ENCODE data around the gene NFASC. TPM values are rescaled to one million over a fixed set of nuclear protein-coding genes. Genes with fewer than 3 reads are reported as not detected.

The NFASC gene
- total and polyA plus RNA-seq, 2 experiments from 2014 or later, result 0.75 to 2.2 TPM

DNA sequence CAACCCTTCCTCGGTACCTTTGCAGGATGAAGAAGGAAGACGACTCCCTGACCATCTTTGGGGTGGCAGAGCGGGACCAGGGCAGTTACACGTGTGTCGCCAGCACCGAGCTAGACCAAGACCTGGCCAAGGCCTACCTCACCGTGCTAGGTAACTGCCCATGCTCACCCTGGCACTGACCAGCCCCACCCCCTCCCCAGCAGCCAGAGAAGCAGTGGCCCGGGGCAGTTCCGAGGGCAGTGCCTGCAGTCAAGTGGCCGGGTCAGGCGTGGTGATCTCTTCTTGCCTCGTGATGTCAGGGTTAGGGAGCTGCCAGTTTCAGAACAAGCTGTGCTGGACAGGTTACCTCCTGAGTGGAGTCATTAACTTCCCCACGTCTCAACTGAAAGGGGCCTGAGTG is 106.0 kb downstream of the NFASC start:
- no peak overlapping the region for H3K4me3 ChIP-seq
- H2AFZ ChIP-seq, result no peak overlapping the region
- H3K27ac ChIP-seq, result no peak overlapping the region
- 89% methylated on average over 12 of the region's 13 CpGs for WGBS (ENCODE audit: low lambda C conversion rate, missing lambda C conversion rate)
- no peaks in the 10 kb centered on the region for H3K9me3 ChIP-seq (ENCODE audit: low read depth)
- H3K79me2 ChIP-seq, result no peaks in the 10 kb centered on the region
- no peak overlapping the region for H3K4me2 ChIP-seq
- H3K27me3 ChIP-seq, result peaks cover 6% of the 10 kb centered on the region
- no peaks in the 10 kb centered on the region for H3K36me3 ChIP-seq (replicated peaks; ENCODE audit: insufficient read depth, low read depth)
- DNase-seq (ENCODE audit: low spot score), result no peak
- H3K9me2 ChIP-seq (replicated peaks; ENCODE audit: insufficient read depth), result no peaks in the 10 kb centered on the region
- TF ChIP-seq EZH2 (IDR thresholded peaks at IDR 0.05; ENCODE audit: borderline replicate concordance) (no peak), EZH2phosphoT487 (IDR thresholded peaks at IDR 0.05; ENCODE audit: low read depth, severe bottlenecking, unreplicated experiment) (no peak)
- TF ChIP-seq, protein P1, sequence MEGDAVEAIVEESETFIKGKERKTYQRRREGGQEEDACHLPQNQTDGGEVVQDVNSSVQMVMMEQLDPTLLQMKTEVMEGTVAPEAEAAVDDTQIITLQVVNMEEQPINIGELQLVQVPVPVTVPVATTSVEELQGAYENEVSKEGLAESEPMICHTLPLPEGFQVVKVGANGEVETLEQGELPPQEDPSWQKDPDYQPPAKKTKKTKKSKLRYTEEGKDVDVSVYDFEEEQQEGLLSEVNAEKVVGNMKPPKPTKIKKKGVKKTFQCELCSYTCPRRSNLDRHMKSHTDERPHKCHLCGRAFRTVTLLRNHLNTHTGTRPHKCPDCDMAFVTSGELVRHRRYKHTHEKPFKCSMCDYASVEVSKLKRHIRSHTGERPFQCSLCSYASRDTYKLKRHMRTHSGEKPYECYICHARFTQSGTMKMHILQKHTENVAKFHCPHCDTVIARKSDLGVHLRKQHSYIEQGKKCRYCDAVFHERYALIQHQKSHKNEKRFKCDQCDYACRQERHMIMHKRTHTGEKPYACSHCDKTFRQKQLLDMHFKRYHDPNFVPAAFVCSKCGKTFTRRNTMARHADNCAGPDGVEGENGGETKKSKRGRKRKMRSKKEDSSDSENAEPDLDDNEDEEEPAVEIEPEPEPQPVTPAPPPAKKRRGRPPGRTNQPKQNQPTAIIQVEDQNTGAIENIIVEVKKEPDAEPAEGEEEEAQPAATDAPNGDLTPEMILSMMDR (IDR thresholded peaks at IDR 0.05; ENCODE audit: poor library complexity), result no peak
- H4K20me1 ChIP-seq (ENCODE audit: insufficient read depth, poor library complexity, severe bottlenecking), result no peaks in the 10 kb centered on the region
- no peaks in the 10 kb centered on the region for H3K4me1 ChIP-seq (ENCODE audit: insufficient read depth)

- H3K27me3 ChIP-seq, result peaks cover 6% of the 10 kb centered on the region
- H3K36me3 ChIP-seq (replicated peaks; ENCODE audit: insufficient read depth, low read depth), result no peaks in the 10 kb centered on the region
- TF ChIP-seq EZH2phosphoT487 (IDR thresholded peaks at IDR 0.05; ENCODE audit: low read depth, severe bottlenecking, unreplicated experiment), result no peak
- no peak for TF ChIP-seq EZH2 (IDR thresholded peaks at IDR 0.05; ENCODE audit: borderline replicate concordance)
- TF ChIP-seq, protein P1 (IDR thresholded peaks at IDR 0.05; ENCODE audit: poor library complexity), result no peak
- no peaks in the 10 kb centered on the region for H4K20me1 ChIP-seq (ENCODE audit: insufficient read depth, poor library complexity, severe bottlenecking)
- 85% methylated on average over 8 of the region's 8 CpGs for whole genome bisulfite sequencing (ENCODE audit: low lambda C conversion rate, missing lambda C conversion rate)
- H2AFZ ChIP-seq, result no peak overlapping the region
- H3K27ac ChIP-seq, result no peak overlapping the region
- no peaks in the 10 kb centered on the region for H3K4me1 ChIP-seq (ENCODE audit: insufficient read depth)
- no peaks in the 10 kb centered on the region for H3K9me3 ChIP-seq (ENCODE audit: low read depth)
- no peaks in the 10 kb centered on the region for H3K9me2 ChIP-seq (replicated peaks; ENCODE audit: insufficient read depth)
- no peak overlapping the region for H3K4me2 ChIP-seq
- no peak for DNase-seq (ENCODE audit: low spot score)
- H3K4me3 ChIP-seq, result no peak overlapping the region
- no peaks in the 10 kb centered on the region for H3K79me2 ChIP-seq
These were observed 106.7 kb downstream of the NFASC start for GRCh38 chr1:204977318-204977717.

GRCh38 chr1:204978782-204979181 is 108.1 kb downstream of the NFASC start:
- Histone ChIP-seq H3K9me2 (replicated peaks; ENCODE audit: insufficient read depth) (no peaks in the 10 kb centered on the region), H3K9me3 (ENCODE audit: low read depth) (no peaks in the 10 kb centered on the region), H3K79me2 (no peaks in the 10 kb centered on the region), H4K20me1 (ENCODE audit: insufficient read depth, poor library complexity, severe bottlenecking) (no peaks in the 10 kb centered on the region), H3K4me2 (no peak overlapping the region), H3K4me1 (ENCODE audit: insufficient read depth) (no peaks in the 10 kb centered on the region), H3K36me3 (replicated peaks; ENCODE audit: insufficient read depth, low read depth) (no peaks in the 10 kb centered on the region), H2AFZ (no peak overlapping the region), H3K4me3 (no peak overlapping the region), H3K27ac (no peak overlapping the region), H3K27me3 (no peaks in the 10 kb centered on the region)
- WGBS (ENCODE audit: low lambda C conversion rate, missing lambda C conversion rate), result 89% methylated on average over 14 of the region's 14 CpGs
- TF ChIP-seq, protein P1 (IDR thresholded peaks at IDR 0.05; ENCODE audit: poor library complexity), result no peak
- TF ChIP-seq EZH2 (IDR thresholded peaks at IDR 0.05; ENCODE audit: borderline replicate concordance) (no peak), EZH2phosphoT487 (IDR thresholded peaks at IDR 0.05; ENCODE audit: low read depth, severe bottlenecking, unreplicated experiment) (no peak)
- DNase-seq (ENCODE audit: low spot score), result no peak

DNA sequence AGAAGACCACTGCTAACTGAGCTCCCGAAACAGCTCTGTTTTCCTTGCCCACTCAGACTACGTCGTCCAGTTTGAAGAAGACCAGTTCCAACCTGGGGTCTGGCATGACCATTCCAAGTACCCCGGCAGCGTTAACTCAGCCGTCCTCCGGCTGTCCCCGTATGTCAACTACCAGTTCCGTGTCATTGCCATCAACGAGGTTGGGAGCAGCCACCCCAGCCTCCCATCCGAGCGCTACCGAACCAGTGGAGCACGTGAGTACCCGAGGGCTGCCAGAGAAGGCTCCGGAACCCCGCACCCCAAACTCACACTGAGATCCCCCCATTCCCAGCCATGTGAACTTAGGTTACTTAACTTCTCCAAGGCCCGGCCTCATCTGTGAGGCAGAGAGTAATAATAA is 108.6 kb downstream of the NFASC start:
- Histone ChIP-seq H3K4me3 (no peak overlapping the region), H3K27me3 (no peaks in the 10 kb centered on the region), H3K9me2 (replicated peaks; ENCODE audit: insufficient read depth) (no peaks in the 10 kb centered on the region), H3K9me3 (ENCODE audit: low read depth) (no peaks in the 10 kb centered on the region), H2AFZ (no peak overlapping the region), H3K4me2 (no peak overlapping the region), H4K20me1 (ENCODE audit: insufficient read depth, poor library complexity, severe bottlenecking) (no peaks in the 10 kb centered on the region), H3K36me3 (replicated peaks; ENCODE audit: insufficient read depth, low read depth) (no peaks in the 10 kb centered on the region), H3K27ac (no peak overlapping the region), H3K4me1 (ENCODE audit: insufficient read depth) (no peaks in the 10 kb centered on the region), H3K79me2 (no peaks in the 10 kb centered on the region)
- TF ChIP-seq EZH2 (IDR thresholded peaks at IDR 0.05; ENCODE audit: borderline replicate concordance), result no peak
- TF ChIP-seq EZH2phosphoT487 (IDR thresholded peaks at IDR 0.05; ENCODE audit: low read depth, severe bottlenecking, unreplicated experiment), result no peak
- TF ChIP-seq, protein P1 (IDR thresholded peaks at IDR 0.05; ENCODE audit: poor library complexity), result no peak
- WGBS (ENCODE audit: low lambda C conversion rate, missing lambda C conversion rate), result 94% methylated on average over 18 of the region's 18 CpGs
- DNase-seq (ENCODE audit: low spot score), result no peak

Measured in hepatocyte (in vitro differentiated cells).